B cell (primary cell): ENCODE measurements around the gene MIPOL1. TPM values are rescaled to one million over a fixed set of nuclear protein-coding genes. Genes with fewer than 3 reads are reported as not detected.

Source experiments
- ATAC-seq: fragments of 200-7000 bp; cut with Tn5 transposase; one replicate; pipeline ENCODE4 v1.10.0; 2021; ENCODE audit warnings: low read depth, mild to moderate bottlenecking, moderate number of reproducible peaks, moderate library complexity
- CTCF ChIA-PET: fragments of 350-600 bp; sonication (Branson Sonifier 250); formaldehyde crosslinking; loops from one replicate; lab custom pipeline; 2021; ENCODE audit warnings: antibody characterized with exemption, inconsistent platforms; lab: Charles Lee
- POLR2A ChIA-PET: fragments of 350-600 bp; sonication (Branson Sonifier 250); formaldehyde crosslinking; loops from one replicate; lab custom pipeline; 2021; ENCODE audit warnings: antibody characterized with exemption; lab: Charles Lee
- DNase-seq: peaks from one replicate; pipeline ENCODE4 v3.0.0; 2013
- H2AFZ ChIP-seq: 2 replicates; pipeline ENCODE4 v1.6.1; 2012; ENCODE audit warnings: mild to moderate bottlenecking, low read depth, low read length; ENCODE audit not compliant: insufficient read depth, poor library complexity, severe bottlenecking
- H3K27ac ChIP-seq, 2 donors: 1 replicate in 1 of 2; 2 replicates in 1 of 2; pipeline ENCODE4 v1.5.1; 2012 to 2013; ENCODE audit warnings: low read length in 2 of 2, mild to moderate bottlenecking in 2 of 2, moderate library complexity in 1 of 2
- H3K27me3 ChIP-seq, 4 experiments: fragments of 200-600 bp in 1 of 4; sonication (generic) in 1 of 4; replicated peaks in 1 of 4; 1 replicate in 2 of 4; 2 replicates in 2 of 4; pipeline versions ENCODE4 v1.6.1 to v1.7.0; 2013 to 2016; ENCODE audit warnings: low read length in 3 of 4, mild to moderate bottlenecking in 2 of 4, mixed read lengths in 1 of 4, moderate library complexity in 1 of 4; ENCODE audit not compliant: insufficient read depth in 4 of 4, control insufficient read depth in 3 of 4; ENCODE audit errors: control extremely low read depth in 1 of 4
- H3K36me3 ChIP-seq, 2 experiments: replicated peaks in 1 of 2; 1 replicate in 1 of 2; 2 replicates in 1 of 2; pipeline versions ENCODE4 v1.6.1 to v1.7.1; 2013; ENCODE audit warnings: low read length in 1 of 2; ENCODE audit not compliant: insufficient read depth in 2 of 2, control insufficient read depth in 1 of 2; ENCODE audit errors: control extremely low read depth in 1 of 2, extremely low read depth in 1 of 2
- H3K4me1 ChIP-seq, 2 donors: fragments of 200-600 bp in 1 of 2; sonication (generic) in 1 of 2; 1 replicate in 1 of 2; 2 replicates in 1 of 2; pipeline versions ENCODE4 v1.5.1 to v1.6.1; 2013 to 2017; ENCODE audit warnings: low read length in 2 of 2; ENCODE audit not compliant: control insufficient read depth in 2 of 2, insufficient read depth in 2 of 2
- H3K4me2 ChIP-seq: replicated peaks from 2 replicates; pipeline ENCODE3; 2012; ENCODE audit warnings: mild to moderate bottlenecking, low read depth, low read length; ENCODE audit not compliant: poor library complexity, severe bottlenecking
- H3K4me3 ChIP-seq, 5 experiments: fragments of 200-600 bp in 1 of 5; sonication (generic) in 1 of 5; 1 replicate in 3 of 5; 2 replicates in 2 of 5; pipeline versions ENCODE4 v1.5.1 to v1.7.0; 2011 to 2016; ENCODE audit warnings: low read length in 4 of 5, mild to moderate bottlenecking in 4 of 5, low read depth in 2 of 5, control low read depth in 1 of 5, moderate library complexity in 1 of 5; ENCODE audit not compliant: insufficient read depth in 1 of 5; ENCODE audit errors: control extremely low read depth in 1 of 5, extremely low read depth in 1 of 5
- H3K79me2 ChIP-seq: fragments of 200-600 bp; sonication (generic); one replicate; pipeline ENCODE4 v1.6.0; 2016; ENCODE audit warnings: low read length; ENCODE audit not compliant: control insufficient read depth, insufficient read depth
- H3K9ac ChIP-seq: fragments of 200-600 bp; sonication (generic); 2 replicates; pipeline ENCODE4 v1.6.1; 2017; ENCODE audit warnings: mild to moderate bottlenecking, low read length, moderate library complexity
- H3K9me3 ChIP-seq, 3 donors: one replicate each; pipeline versions ENCODE4 v1.6.1 to v1.7.1; 2013; ENCODE audit warnings: low read length in 2 of 3; ENCODE audit not compliant: control insufficient read depth in 2 of 3, insufficient read depth in 1 of 3; ENCODE audit errors: control extremely low read depth in 1 of 3
- H4K20me1 ChIP-seq: 2 replicates; pipeline ENCODE4 v1.6.0; 2012; ENCODE audit warnings: mild to moderate bottlenecking, low read length; ENCODE audit not compliant: insufficient read depth, control insufficient read depth, poor library complexity, severe bottlenecking
- H3K27ac Mint-ChIP-seq: one replicate; pipeline ENCODE4 v1.8.0; 2021; ENCODE audit warnings: mixed read lengths
- H3K27me3 Mint-ChIP-seq: one replicate; pipeline ENCODE4 v1.8.0; 2021; ENCODE audit warnings: mixed read lengths
- H3K4me1 Mint-ChIP-seq: one replicate; pipeline ENCODE4 v1.8.0; 2021; ENCODE audit warnings: mixed read lengths
- H3K4me3 Mint-ChIP-seq: one replicate; pipeline ENCODE4 v1.8.0; 2021; ENCODE audit warnings: mixed read lengths
- H3K9me3 Mint-ChIP-seq: one replicate; pipeline ENCODE4 v1.8.0; 2022; ENCODE audit warnings: mixed read lengths; ENCODE audit not compliant: insufficient read depth
- EZH2 ChIP-seq: IDR thresholded peaks from 2 replicates; pipeline ENCODE4 v1.6.1; 2012; ENCODE audit warnings: borderline replicate concordance, low read depth, mild to moderate bottlenecking, moderate library complexity, low read length; ENCODE audit not compliant: insufficient read depth, poor library complexity, severe bottlenecking
- WGBS: methylation state at CpG from one replicate; pipeline ENCODE4 v1.1.5; 2013; ENCODE audit warnings: missing lambda C conversion rate; ENCODE audit not compliant: insufficient coverage; 5-methylcytosine and 5-hydroxymethylcytosine counted together
- intact Hi-C: fragments of 100-400 bp; cut with micrococcal nuclease; formaldehyde crosslinking; loops from one replicate; pipeline ENCODE4 v1.10.0; 2022
- polyA plus RNA-seq: library from polyadenylated mRNA; depleted of rRNA; stranded (reverse); fragments of >200 nt; gene quantifications from 2 replicates; pipeline ENCODE4 v1.2.3, GENCODE V29; 2012
- total RNA-seq, 2 donors: library from RNA; stranded (reverse); fragments of 120-200 nt in 1 of 2; gene quantifications; 1 replicate in 1 of 2; 2 replicates in 1 of 2; pipeline versions ENCODE4 v1.2.3 to v1.2.4, GENCODE V29; 2013 to 2022
- TF ChIP-seq, protein P1 (sequence below): fragments of 200-600 bp; IDR thresholded peaks from one replicate; pipeline ENCODE4 v1.8.0; 2022; ENCODE audit warnings: antibody characterized with exemption, mild to moderate bottlenecking

The MIPOL1 gene
- total and polyA plus RNA-seq, 2 donors (not counting 1 experiment from before 2014, with no cell fraction given) = 0.17 TPM; not detected in 1

DNA sequence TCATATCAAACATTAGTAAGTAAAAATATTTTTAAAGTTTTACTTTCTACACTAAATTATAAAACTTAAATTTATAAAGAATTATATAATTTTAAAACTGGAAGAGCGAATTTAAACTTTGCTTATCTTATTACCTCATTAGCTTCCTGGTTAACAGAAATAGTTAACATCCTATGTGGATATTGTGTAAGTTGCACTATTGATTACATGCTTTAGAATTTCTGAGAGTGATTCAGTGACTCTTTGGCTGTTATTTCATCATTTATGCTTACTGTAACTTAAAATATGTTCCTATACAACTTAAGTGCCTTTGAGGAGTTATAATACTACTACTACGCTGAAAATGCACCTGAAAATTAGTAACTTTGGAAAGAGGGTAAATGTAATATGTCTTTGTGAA lies 295.9 kb downstream of the MIPOL1 start:
- H2AFZ ChIP-seq = no peak overlapping the region
- Mint-ChIP-seq H3K4me3 (no peak overlapping the region), H3K27ac (no peak overlapping the region), H3K9me3 (peaks cover 4% of the 10 kb centered on the region), H3K4me1 (no peaks in the 10 kb centered on the region), H3K27me3 (no peaks in the 10 kb centered on the region)
- no peak overlapping the region for H3K4me2 ChIP-seq
- intact Hi-C loops = no loop called here
- H3K36me3 ChIP-seq = no peaks in the 10 kb centered on the region
- no peak overlapping the region for H3K9ac ChIP-seq
- no peaks in the 10 kb centered on the region for H3K4me1 ChIP-seq
- H3K79me2 ChIP-seq = no peaks in the 10 kb centered on the region
- ChIA-PET CTCF (no interaction called here), POLR2A (no interaction called here)
- no peaks in the 10 kb centered on the region for H3K27me3 ChIP-seq
- WGBS = no CpG with 5 or more reads among the region's 2 CpGs
- no peaks in the 10 kb centered on the region for H4K20me1 ChIP-seq
- no peak for ATAC-seq
- peaks cover 0 to 3% (median 0%) of the 10 kb centered on the region in 3 donors for H3K9me3 ChIP-seq
- H3K4me3 ChIP-seq = no peak overlapping the region
- TF ChIP-seq EZH2 = no peak
- TF ChIP-seq, protein P1, sequence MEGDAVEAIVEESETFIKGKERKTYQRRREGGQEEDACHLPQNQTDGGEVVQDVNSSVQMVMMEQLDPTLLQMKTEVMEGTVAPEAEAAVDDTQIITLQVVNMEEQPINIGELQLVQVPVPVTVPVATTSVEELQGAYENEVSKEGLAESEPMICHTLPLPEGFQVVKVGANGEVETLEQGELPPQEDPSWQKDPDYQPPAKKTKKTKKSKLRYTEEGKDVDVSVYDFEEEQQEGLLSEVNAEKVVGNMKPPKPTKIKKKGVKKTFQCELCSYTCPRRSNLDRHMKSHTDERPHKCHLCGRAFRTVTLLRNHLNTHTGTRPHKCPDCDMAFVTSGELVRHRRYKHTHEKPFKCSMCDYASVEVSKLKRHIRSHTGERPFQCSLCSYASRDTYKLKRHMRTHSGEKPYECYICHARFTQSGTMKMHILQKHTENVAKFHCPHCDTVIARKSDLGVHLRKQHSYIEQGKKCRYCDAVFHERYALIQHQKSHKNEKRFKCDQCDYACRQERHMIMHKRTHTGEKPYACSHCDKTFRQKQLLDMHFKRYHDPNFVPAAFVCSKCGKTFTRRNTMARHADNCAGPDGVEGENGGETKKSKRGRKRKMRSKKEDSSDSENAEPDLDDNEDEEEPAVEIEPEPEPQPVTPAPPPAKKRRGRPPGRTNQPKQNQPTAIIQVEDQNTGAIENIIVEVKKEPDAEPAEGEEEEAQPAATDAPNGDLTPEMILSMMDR = no peak
- H3K27ac ChIP-seq = no peak overlapping the region
- no peak for DNase-seq

DNA sequence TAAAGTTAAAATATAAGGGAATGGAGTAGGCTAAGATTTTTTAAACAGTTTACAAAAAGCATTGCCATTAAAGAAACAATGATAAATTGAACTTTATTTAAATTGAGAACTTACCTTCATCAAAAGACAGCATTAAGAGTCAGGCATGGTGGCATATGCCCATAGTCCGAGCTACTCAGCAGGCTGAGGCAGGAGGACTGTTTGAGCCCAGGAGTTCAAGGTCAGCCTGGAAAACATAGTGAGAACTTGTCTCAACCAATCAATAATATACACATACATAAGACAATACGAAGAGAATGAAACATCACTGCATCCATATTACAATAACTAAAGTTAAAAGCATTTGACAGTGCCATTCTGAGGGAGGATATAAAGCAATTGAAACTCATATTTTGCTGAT lies 299.7 kb downstream of the MIPOL1 start:
- Histone ChIP-seq H3K27ac (no peak overlapping the region), H3K4me1 (no peaks in the 10 kb centered on the region), H3K4me3 (no peak overlapping the region), H3K79me2 (no peaks in the 10 kb centered on the region), H3K36me3 (no peaks in the 10 kb centered on the region), H3K4me2 (no peak overlapping the region), H3K9me3 (peaks cover 0 to 8% (median 0%) of the 10 kb centered on the region in 3 donors), H3K27me3 (no peaks in the 10 kb centered on the region), H4K20me1 (no peaks in the 10 kb centered on the region), H2AFZ (no peak overlapping the region), H3K9ac (no peak overlapping the region)
- CTCF ChIA-PET = no interaction called here
- peaks cover 4% of the 10 kb centered on the region for H3K9me3 Mint-ChIP-seq
- no peak for DNase-seq
- H3K4me3 Mint-ChIP-seq = no peak overlapping the region
- H3K4me1 Mint-ChIP-seq = no peaks in the 10 kb centered on the region
- TF ChIP-seq, protein P1 = no peak
- TF ChIP-seq EZH2 = no peak
- H3K27me3 Mint-ChIP-seq = no peaks in the 10 kb centered on the region
- 43% methylated on average over 1 of the region's 2 CpGs for WGBS
- ATAC-seq = no peak
- H3K27ac Mint-ChIP-seq = no peak overlapping the region
- intact Hi-C loops = no loop called here
- POLR2A ChIA-PET = no interaction called here
